Brain microvascular endothelial cell (primary cell): ENCODE measurements around the gene RTCB.

Source experiments
- DNase-seq: peaks from one replicate; pipeline ENCODE4 v3.0.0-alpha.2; 2020
- H3K27ac ChIP-seq: fragments of 250-450 bp; sonication (Bioruptor Pico); 2 replicates; pipeline ENCODE4 v1.5.1; 2020; ENCODE audit warnings: mild to moderate bottlenecking, moderate library complexity
- H3K27me3 ChIP-seq: fragments of 250-450 bp; sonication (Bioruptor Pico); replicated peaks from 2 replicates; pipeline ENCODE4 v1.5.1; 2020; ENCODE audit warnings: mild to moderate bottlenecking
- H3K36me3 ChIP-seq: fragments of 250-450 bp; sonication (Bioruptor Pico); replicated peaks from 2 replicates; pipeline ENCODE4 v1.5.1; 2020; ENCODE audit warnings: mild to moderate bottlenecking
- H3K4me3 ChIP-seq: 2 replicates; pipeline ENCODE4 v1.5.1; 2011; ENCODE audit warnings: low read depth, mild to moderate bottlenecking, control low read depth, low read length, moderate library complexity
- CTCF ChIP-seq: IDR thresholded peaks from 2 replicates; pipeline ENCODE4 v1.5.1; 2011; ENCODE audit warnings: low read depth, mild to moderate bottlenecking, moderate library complexity, low read length, control low read depth, inconsistent platforms; ENCODE audit errors: missing control alignments
- in situ Hi-C: cut with HindIII; loops from 2 replicates; pipeline ENCODE4 v1.10.0; 2017; ENCODE audit warnings: low sequenced_read_pairs, low pct_ligation_motif_present

RTCB gene

GRCh38 chr22:32411829-32412592 is at the start of gene RTCB:
RTCB (minus strand) TSS chr22:32412247; CDS start chr22:32412156, 91 bp downstream.
- peak within 1 kb of the TSS; percentile 95 for H3K4me3 ChIP-seq
- DNase-seq = peak; percentile 94
- H3K27me3 ChIP-seq = no peaks in the 10 kb centered on the region
- in situ Hi-C loops = no loop called here
- TF ChIP-seq CTCF = no peak
- H3K27ac ChIP-seq = peak within 1 kb of the TSS; percentile 60
- peaks cover 12% of the 10 kb centered on the region for H3K36me3 ChIP-seq

- TF ChIP-seq CTCF = no peak
- Histone ChIP-seq H3K36me3 (no peaks in the 10 kb centered on the region), H3K27ac (no peak overlapping the region), H3K4me3 (no peak overlapping the region), H3K27me3 (no peaks in the 10 kb centered on the region)
- no peak for DNase-seq
- in situ Hi-C loops = no loop called here
These were observed 45.0 kb upstream of the RTCB start for GRCh38 chr22:32457031-32457430.

GRCh38 chr22:32448980-32449379 is 36.9 kb upstream of the RTCB start:
- Histone ChIP-seq H3K36me3 (no peaks in the 10 kb centered on the region), H3K4me3 (no peak overlapping the region), H3K27me3 (no peaks in the 10 kb centered on the region), H3K27ac (no peak overlapping the region)
- DNase-seq = no peak
- in situ Hi-C loops = no loop called here
- TF ChIP-seq CTCF = no peak

- Histone ChIP-seq H3K27me3 (no peaks in the 10 kb centered on the region), H3K27ac (no peak overlapping the region), H3K36me3 (no peaks in the 10 kb centered on the region), H3K4me3 (no peak overlapping the region)
- in situ Hi-C loops = no loop called here
- no peak for DNase-seq
- TF ChIP-seq CTCF = no peak
These were observed 34.3 kb upstream of the RTCB start for GRCh38 chr22:32446321-32446720.

DNA sequence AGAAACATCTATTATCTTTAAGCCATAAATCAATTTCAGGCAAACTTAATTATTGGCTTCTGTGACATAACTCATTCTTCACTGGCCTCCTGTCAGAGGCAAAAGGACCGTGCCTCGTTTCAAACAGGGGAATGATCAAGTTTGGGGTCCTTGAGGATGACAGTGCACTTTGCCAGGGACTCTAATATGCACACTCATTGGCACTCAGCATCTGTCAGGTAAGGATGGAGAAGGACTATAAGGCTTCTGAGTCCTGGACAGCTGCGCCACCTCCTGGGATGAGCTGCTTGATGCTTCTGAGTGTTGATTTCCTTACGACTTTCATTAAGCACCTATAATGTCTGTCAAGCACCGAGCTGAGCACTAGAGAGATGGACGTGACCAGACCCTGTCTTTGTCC is 32.0 kb upstream of the RTCB start:
- no peaks in the 10 kb centered on the region for H3K27me3 ChIP-seq
- no peak overlapping the region for H3K27ac ChIP-seq
- DNase-seq = no peak
- TF ChIP-seq CTCF = peak; percentile 28
- no peaks in the 10 kb centered on the region for H3K36me3 ChIP-seq
- in situ Hi-C loops = no loop called here
- H3K4me3 ChIP-seq = no peak overlapping the region

GRCh38 chr22:32430352-32430751 is 18.3 kb upstream of the RTCB start:
- no peaks in the 10 kb centered on the region for H3K36me3 ChIP-seq
- H3K4me3 ChIP-seq = no peak overlapping the region
- H3K27ac ChIP-seq = no peak overlapping the region
- TF ChIP-seq CTCF = no peak
- in situ Hi-C loops = no loop called here
- DNase-seq = no peak
- H3K27me3 ChIP-seq = no peaks in the 10 kb centered on the region
